Measurements from ENCODE around the gene SFXN3. TPM values are rescaled to one million over a fixed set of nuclear protein-coding genes. Genes with fewer than 3 reads are reported as not detected.
A peak's percentile ranks its signal among the peaks of the same experiment; 100 is the strongest.

SFXN3 gene
- total and polyA plus RNA-seq, 11 donors = 11.7 to 37.4 (median 17.8) TPM

DNA sequence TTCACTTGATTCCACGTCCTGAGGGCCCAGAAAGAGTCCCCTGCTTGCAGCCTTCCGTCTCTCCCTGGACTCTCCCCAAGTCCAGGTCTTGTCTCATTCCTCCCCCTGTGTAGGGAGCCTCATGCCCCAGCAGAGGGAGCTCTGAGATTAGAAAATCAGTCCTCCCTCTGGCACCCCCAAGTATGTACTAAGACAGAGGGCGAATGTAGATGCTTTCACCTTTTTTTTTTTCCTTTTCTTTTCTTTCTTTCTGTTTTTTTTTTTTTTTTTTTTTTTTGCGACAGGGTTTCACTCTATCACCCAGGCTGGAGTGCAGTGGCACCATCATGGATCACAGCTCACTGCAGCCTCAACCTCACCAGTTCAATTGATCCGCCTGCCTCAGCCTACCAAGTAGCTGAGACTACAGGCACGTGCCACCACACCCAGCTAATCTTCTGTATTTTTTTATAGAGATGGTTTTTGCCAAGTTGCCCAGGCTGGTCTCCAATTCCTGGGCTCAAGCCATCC lies 10.3 kb downstream of the SFXN3 start:
- H3K4me3 ChIP-seq = no peak overlapping the region
- no peaks in the 10 kb centered on the region for H3K9me3 ChIP-seq
- peaks cover 0 to 38% (median 36%) of the 10 kb centered on the region in 9 donors for H3K36me3 ChIP-seq
- intact Hi-C loops (cut with DNase I) = loop anchor here in 5 of 10 donors (1.0 to 2.0 kb wide), 3 partner anchors 19 to 25 kb away; partner anchors contain the start of gene KAZALD1 (in 2 of the 5)
- DNase-seq (peak; percentile 77 to 82 (median 80)), ATAC-seq (peak; percentile 60 to 79 (median 78))
- TF ChIP-seq, protein P1, sequence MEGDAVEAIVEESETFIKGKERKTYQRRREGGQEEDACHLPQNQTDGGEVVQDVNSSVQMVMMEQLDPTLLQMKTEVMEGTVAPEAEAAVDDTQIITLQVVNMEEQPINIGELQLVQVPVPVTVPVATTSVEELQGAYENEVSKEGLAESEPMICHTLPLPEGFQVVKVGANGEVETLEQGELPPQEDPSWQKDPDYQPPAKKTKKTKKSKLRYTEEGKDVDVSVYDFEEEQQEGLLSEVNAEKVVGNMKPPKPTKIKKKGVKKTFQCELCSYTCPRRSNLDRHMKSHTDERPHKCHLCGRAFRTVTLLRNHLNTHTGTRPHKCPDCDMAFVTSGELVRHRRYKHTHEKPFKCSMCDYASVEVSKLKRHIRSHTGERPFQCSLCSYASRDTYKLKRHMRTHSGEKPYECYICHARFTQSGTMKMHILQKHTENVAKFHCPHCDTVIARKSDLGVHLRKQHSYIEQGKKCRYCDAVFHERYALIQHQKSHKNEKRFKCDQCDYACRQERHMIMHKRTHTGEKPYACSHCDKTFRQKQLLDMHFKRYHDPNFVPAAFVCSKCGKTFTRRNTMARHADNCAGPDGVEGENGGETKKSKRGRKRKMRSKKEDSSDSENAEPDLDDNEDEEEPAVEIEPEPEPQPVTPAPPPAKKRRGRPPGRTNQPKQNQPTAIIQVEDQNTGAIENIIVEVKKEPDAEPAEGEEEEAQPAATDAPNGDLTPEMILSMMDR (IDR thresholded peaks at IDR 0.05) = peak; percentile 69 to 92 (median 82)
- TF ChIP-seq POLR2A (IDR thresholded peaks at IDR 0.05) = no peak
- WGBS, 4 donors = 20 to 26% (median 24%) methylated on average over 6 of the region's 6 CpGs
- H3K27me3 ChIP-seq = peaks cover 0 to 2% (median 0%) of the 10 kb centered on the region in 9 donors
- H3K27ac ChIP-seq = peak overlapping the region in 3 of 12 donors; percentile 1 to 85 (median 80)
- peaks cover 0 to 24% (median 17%) of the 10 kb centered on the region in 12 donors for H3K4me1 ChIP-seq

DNA sequence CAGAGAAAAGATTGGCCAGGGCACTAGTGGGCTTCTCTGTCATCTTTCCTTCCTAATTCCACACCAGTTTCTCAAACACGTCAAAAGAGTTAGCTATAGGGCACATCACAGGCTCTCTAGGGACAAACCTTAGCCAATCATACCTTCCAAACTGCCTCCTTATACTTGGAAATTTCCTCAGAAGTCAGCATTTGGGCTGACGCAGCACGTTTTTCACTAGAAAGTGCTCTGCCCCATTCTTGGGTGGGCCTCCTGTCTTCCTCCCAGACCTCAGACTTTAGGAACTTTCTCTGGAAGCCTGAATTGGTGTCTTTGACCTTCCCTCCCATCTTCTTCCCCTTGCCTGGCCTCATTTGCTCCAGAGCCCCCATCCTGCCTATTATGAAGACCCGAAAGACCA lies 11.1 kb downstream of the SFXN3 start:
- H3K4me3 ChIP-seq = peak overlapping the region in 11 of 12 donors; percentile 9 to 79 (median 58)
- peaks cover 0 to 10% (median 5%) of the 10 kb centered on the region in 9 donors for H3K27me3 ChIP-seq
- intact Hi-C loops (cut with DNase I) = loop anchor here in 5 of 10 donors (2.0 kb wide), 2 partner anchors 19 to 25 kb away; partner anchors contain the start of gene KAZALD1 (in 2 of the 5)
- no peaks in the 10 kb centered on the region for H3K9me3 ChIP-seq
- DNase-seq (no peak), ATAC-seq (no peak)
- H3K4me1 ChIP-seq = peaks cover 0 to 24% (median 17%) of the 10 kb centered on the region in 12 donors
- TF ChIP-seq, protein P1 (IDR thresholded peaks at IDR 0.05) = no peak
- no peak for TF ChIP-seq POLR2A (IDR thresholded peaks at IDR 0.05)
- WGBS, 4 donors = 66 to 86% (median 72%) methylated on average over 4 of the region's 4 CpGs
- peak overlapping the region; percentile 26 to 91 (median 85) for H3K27ac ChIP-seq
- peaks cover 0 to 30% (median 28%) of the 10 kb centered on the region in 9 donors for H3K36me3 ChIP-seq

DNA sequence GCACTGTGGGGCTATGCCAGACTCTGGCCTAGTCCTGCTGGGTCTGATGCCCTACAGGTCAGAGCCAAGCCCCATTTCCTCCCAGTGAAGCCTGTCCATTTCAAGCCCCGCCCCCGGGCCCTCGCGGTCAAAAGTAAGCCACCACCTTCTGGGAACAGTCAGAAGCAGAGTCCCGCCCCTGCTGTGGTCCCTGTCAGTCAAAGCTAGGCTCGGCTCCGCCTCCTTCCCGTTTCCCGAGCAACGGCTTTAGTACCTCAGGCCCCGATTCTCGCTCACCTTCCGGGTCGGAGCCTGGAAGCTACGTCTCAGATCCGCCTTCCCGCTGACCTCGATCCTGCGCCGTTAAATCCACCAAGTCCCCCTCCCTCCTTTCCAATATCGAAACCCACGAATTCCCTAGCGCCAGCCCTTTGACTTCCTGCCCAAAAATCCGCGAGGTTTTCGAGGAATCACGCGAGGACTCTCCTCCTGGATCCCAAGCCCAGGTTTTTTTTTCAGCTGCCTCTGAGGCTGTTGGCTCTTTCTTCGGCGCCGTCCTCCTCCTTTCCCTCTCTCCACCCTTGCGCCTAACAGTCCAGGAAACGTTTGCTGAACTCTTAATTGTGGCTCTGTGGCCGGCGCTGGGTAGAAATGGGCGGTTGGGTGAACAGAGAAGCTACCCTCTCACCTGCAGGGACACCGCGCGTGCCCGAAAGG lies 11.8 kb downstream of the SFXN3 start:
- peak; percentile 89 to 96 (median 94) for ATAC-seq
- 3 to 7% (median 5%) methylated on average over 36 to 40 of the region's 40 CpGs for WGBS, 4 donors
- DNase-seq = peak; percentile 96 to 98 (median 96)
- intact Hi-C loops (cut with DNase I) = loop anchor here in 5 of 10 donors (2.0 kb wide), 2 partner anchors 18 to 24 kb away; partner anchors contain the start of gene KAZALD1 (in 2 of the 5)
- Histone ChIP-seq H3K27me3 (peaks cover 3 to 17% (median 12%) of the 10 kb centered on the region in 9 donors), H3K27ac (peak overlapping the region; percentile 26 to 91 (median 85)), H3K9me3 (no peaks in the 10 kb centered on the region), H3K4me3 (peak overlapping the region; percentile 9 to 79 (median 56)), H3K36me3 (peaks cover 0 to 23% (median 21%) of the 10 kb centered on the region in 9 donors), H3K4me1 (peaks cover 0 to 24% (median 17%) of the 10 kb centered on the region in 12 donors)
- TF ChIP-seq, protein P1 (IDR thresholded peaks at IDR 0.05) = no peak
- TF ChIP-seq POLR2A (IDR thresholded peaks at IDR 0.05) = peak in 1 of 2 donors; percentile 61

DNA sequence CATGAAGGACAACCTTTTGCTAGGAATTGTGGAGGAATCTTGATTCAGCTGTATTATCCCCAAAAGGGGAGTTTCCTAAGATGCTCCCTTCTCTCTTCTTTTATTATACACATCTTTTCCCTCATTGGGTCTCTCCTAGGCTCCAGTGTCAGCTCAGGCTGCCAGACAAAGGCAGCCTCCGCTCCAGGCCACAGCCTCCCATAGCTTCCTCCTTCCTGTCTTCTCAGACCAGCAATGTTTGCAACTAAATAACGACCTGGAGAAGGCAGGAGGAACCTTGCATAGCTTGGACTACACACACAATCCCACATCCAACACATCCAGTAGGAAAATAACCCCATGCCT lies 12.3 kb downstream of the SFXN3 start:
- DNase-seq = no peak
- no peaks in the 10 kb centered on the region for H3K9me3 ChIP-seq
- 27 to 38% (median 28%) methylated on average over 2 of the region's 2 CpGs for WGBS, 4 donors
- H3K27me3 ChIP-seq = peaks cover 8 to 22% (median 17%) of the 10 kb centered on the region in 9 donors
- peak overlapping the region; percentile 26 to 91 (median 85) for H3K27ac ChIP-seq
- H3K36me3 ChIP-seq = peaks cover 0 to 18% (median 16%) of the 10 kb centered on the region in 9 donors
- H3K4me3 ChIP-seq = peak overlapping the region; percentile 9 to 79 (median 56)
- H3K4me1 ChIP-seq = peaks cover 0 to 29% (median 17%) of the 10 kb centered on the region in 12 donors
- no peak for ATAC-seq
- TF ChIP-seq POLR2A (IDR thresholded peaks at IDR 0.05) = no peak
- TF ChIP-seq, protein P1 (IDR thresholded peaks at IDR 0.05) = no peak
- intact Hi-C loops (cut with DNase I) = loop anchor here in 5 of 10 donors (2.0 kb wide), 2 partner anchors 17 to 23 kb away; partner anchors contain the start of gene KAZALD1 (in 2 of the 5)

All from heart left ventricle (tissue), 16 donors.